GM19452 (cell line): ENCODE data around the gene SRCAP.

Experiments used
- ATAC-seq: cut with Tn5 transposase; IDR thresholded peaks from one replicate; pipeline ENCODE4 v1.9.1; 2021; ENCODE audit not compliant: unreplicated experiment

The SRCAP gene

GRCh38 chr16:30773826-30774225, 74.9 kb downstream of the SRCAP start:
- ATAC-seq: no peak

GRCh38 chr16:30774367-30775130, 75.6 kb downstream of the SRCAP start:
- no peak for ATAC-seq

- no peak for ATAC-seq
Measured at GRCh38 chr16:30775131-30775391, 76.1 kb downstream of the SRCAP start.

DNA sequence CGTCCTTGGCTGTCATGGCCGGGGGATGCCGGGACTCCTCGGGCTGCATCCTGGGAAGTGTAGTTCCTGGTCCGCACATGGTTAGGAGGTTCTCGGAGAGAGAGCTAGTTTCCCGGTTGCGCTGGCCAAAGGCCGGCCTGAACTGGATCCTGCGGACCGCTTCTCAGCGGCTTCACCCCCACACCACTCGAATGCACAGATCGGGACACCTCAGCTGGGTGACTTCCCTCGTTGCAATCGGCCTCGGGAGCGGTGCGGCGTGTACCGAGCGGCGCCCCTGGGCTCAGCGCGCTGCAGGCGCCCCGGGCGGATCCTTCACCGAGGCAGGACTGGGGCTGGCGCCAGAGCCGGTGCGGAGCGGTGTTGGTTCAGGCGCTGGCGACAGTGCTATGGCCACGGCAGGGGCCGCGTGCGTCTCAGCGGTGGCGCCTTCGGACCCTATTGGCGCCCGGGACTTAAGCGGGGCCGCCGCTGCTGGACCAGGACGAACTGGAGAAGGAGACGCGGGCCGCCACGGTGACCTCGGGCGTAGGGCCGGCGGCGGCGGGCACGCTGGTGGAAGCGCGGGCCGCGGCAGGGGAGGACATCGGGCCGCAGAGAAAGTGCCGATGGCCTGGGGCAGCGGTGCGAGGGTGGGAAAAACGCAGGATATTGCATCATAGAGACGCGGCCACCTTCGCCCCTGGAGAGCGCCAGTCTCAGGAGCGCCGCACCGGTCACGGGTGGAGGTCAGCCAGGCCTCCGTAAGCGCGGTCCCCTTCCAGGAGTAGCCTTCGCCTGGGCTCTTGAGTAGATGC, 76.6 kb downstream of the SRCAP start:
- ATAC-seq: peak; percentile 63

DNA sequence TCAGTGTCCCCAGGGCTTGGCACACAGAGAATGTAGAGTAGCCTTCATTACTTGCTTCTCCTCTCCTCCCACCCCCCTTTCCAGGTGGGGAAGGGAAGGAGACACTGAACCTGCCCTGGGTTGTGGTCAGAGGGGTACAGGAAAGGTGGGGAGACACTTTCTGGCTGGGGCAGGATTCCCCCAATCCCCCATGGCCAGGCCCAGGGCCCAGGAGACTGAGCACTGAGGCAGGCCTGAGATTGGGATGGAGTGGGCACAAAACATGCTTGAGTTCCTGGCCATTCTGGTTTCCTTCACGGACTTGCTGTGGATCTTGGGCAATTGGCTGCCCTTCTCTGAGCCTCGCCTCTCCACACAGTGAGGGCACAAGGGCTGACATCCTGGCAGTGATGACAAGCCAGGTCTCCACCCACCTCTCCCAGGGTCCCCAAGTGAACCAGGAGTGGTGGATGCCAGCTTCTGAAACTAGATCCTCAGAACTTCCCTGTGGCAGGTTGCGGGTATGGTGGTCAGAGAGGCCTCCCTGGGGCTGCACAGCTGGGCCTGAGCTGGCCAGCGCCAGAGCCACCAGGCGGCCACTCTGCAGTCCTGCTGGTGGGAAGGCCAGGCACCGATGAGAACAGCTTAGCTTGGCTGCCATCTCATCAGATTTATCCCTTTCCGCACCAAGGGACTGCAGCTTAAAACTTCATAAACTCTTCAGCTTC, 78.8 kb downstream of the SRCAP start:
- ATAC-seq: no peak

GRCh38 chr16:30778549-30779244, 79.7 kb downstream of the SRCAP start:
- ATAC-seq: no peak

DNA sequence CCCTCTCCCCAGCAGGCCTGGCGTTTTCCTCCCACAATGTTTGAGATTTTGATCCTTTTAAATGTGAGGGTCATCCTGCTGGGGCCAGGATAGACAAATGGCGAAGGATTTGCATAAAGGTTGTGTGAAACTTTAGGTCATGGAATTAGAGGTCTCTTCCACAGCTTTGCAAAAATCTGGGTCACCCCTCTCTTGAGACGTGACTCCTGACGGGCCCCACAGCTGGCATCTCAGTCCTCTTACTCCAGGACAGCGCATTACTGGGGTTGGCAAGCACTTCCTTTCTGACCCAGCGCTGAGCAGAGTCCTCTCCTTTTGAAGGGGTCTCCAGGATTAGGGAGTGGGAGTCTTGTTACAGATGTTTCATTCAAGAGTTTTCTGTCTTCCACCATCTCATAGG, 80.6 kb downstream of the SRCAP start:
- no peak for ATAC-seq

DNA sequence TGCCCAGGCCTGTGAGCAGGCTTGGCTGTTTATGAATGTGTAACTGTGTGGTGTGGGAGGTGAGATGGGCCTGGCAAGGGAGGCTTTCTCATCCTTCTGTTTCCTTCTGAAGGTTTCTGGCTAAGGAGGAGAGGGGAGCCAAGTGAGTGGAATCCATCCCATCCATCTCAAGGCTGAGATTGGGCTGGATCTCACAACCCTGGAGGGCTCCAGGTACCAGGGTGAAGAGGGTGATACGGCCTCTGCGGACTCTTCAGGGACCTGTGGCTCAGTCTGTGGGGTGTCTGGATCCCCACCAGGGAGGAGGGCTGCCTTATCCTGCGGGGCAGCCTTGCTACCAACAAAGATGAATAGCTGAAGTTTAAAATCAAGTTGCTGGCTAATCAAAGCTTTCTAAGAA, 81.0 kb downstream of the SRCAP start:
- no peak for ATAC-seq

GRCh38 chr16:30780549-30780948, 81.6 kb downstream of the SRCAP start:
- ATAC-seq: no peak

DNA sequence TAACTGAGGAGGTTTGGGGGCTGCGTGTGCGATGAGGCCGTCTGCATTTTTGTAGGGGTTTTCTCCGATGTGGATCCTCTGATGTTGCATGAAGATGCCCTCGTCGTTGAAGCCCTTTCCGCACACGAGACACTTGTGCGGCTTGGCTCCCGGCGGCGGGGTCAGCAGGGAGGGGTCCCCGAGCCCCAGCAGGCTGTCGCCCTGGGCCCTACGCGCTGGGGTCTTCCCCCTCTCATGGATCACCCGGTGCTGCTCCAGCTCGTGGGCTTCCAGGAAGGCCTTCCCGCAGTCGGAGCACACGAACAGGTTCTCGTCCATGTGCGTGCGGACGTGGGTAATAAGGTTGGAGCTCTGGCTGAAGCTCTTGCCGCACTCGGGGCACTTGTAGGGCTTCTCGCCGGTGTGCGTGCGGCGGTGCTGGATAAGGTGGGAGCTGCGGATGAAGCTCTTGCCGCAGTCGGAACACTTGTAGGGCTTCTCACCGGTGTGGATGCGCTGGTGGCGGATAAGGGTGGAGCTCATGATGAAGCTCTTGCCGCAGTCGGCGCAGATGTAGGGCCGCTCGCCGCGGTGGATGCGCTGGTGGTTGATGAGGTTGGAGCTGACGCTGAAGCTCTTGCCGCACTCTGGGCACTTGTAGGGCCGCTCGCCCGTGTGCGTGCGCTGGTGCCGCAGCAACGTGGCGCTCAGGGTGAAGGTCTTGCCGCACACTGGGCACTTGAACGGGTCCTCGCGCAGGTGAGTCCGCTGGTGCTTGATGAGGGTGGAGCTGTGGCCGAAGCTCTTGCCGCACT, 83.7 kb downstream of the SRCAP start:
- ATAC-seq: no peak

DNA sequence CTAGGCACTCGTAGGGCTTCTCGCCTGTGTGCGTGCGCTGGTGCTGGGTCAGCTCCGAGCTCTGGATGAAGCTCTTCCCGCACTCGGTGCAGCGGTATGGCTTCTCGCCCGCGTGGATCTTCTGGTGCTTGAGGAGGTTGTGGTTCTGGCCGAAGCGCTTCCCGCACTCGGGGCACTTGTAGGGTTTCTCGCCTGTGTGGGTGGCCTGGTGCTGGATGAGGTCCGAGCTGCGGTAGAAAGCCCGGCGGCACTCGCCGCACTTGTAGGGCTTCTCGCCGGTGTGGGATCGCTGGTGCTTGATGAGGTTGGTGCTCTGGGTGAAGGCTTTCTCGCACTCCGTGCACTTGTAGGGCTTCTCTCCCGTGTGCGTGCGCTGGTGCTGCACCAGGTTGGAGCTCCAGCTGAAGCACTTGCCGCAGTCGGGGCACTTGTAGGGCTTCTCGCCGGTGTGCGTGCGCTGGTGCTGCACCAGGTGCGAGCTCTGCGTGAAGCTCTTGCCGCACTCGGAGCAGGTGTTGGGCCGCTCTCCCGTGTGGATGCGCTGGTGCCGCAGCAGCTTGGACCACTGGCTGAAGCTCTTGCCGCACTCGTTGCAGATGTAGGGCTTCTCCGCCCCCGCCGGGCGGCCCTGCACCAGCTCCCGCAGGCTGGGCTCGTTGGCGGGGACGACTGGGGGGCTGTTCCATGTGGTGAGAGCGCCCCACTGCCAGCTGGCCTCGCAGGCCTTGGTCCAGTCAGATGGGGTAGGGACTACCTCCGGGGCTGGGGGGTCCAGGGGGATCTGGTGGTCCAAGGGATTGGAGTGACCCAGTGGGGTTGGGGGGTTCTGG, 84.5 kb downstream of the SRCAP start:
- ATAC-seq: no peak

- ATAC-seq: no peak
Measured at GRCh38 chr16:30784215-30784614, 85.2 kb downstream of the SRCAP start.

- no peak for ATAC-seq
Measured at GRCh38 chr16:30785126-30786106, 86.4 kb downstream of the SRCAP start.

DNA sequence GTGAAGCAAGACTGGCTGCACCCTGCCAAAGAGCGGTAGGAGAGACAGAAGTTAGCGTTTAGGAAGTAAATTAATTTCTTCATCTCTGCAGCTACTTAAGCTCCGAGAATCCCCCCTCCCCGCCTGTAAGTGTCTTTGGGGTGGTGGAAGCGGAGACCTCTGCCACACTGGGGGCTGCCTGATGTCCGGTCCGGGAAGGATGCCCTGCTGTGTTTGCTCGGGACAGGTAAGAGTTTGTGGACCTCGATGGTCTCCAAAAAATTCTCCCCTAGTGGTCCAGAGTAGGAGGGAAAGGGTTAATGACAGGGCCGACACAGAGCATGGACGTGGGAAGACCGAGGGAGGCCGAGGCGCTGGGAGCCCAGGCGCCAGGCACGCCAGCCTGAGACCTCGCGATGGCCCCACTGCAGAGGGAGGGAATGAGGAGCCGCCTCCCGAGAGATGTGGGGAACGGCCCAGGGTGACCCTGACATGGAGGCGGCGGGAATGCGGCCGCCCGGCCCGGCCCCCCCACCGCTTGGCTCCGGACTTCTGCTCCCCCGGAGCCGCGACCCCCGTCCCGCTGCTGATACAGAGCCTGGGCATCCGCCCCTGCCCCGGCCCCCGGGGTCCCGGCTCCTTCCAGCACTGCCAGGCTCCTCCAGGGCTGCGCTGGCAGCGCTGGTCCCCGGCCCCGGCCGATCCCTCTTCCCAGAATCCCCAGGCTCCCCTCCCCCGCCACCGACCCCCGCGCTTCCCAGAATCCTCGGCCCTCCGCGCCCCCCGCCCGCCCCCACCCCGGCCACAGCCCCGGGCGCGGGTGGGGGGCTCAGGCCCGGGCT, 87.4 kb downstream of the SRCAP start:
- no peak for ATAC-seq

GRCh38 chr16:30786936-30787612, 88.1 kb downstream of the SRCAP start, which contains the start of gene ZNF629:
Gene ZNF629 (minus strand): TSS chr16:30787205. CDS start chr16:30784482, 2,723 bp downstream.
- ATAC-seq: no peak

GRCh38 chr16:30787613-30788378, 88.8 kb downstream of the SRCAP start:
- no peak for ATAC-seq
